HepG2 (cell line): ENCODE measurements around the gene TRIP4.

Source experiments
- ATF6 ChIP-seq: sonication (generic); formaldehyde crosslinking; conservative IDR thresholded peaks from 2 replicates; pipeline ENCODE4 v1.4.0; 2020; ENCODE audit warnings: missing genetic modification reagents
- JUN ChIP-seq: sonication (generic); formaldehyde crosslinking; IDR thresholded peaks from 2 replicates; pipeline ENCODE4 v1.4.0; 2020; ENCODE audit warnings: mild to moderate bottlenecking, missing genetic modification reagents
- NAIF1 ChIP-seq: sonication (generic); formaldehyde crosslinking; IDR thresholded peaks from 2 replicates; pipeline ENCODE4 v1.5.0; 2020; ENCODE audit warnings: mild to moderate bottlenecking, missing genetic modification reagents, borderline replicate concordance
- POLR2A ChIP-seq, 2 experiments: IDR thresholded peaks; 2 replicates each; pipeline ENCODE4 v1.6.1; 2011; ENCODE audit warnings: low read depth in 2 of 2, low read length in 2 of 2, mild to moderate bottlenecking in 1 of 2, moderate library complexity in 1 of 2; ENCODE audit not compliant: insufficient read depth in 1 of 2
- POLR2AphosphoS5 ChIP-seq: IDR thresholded peaks from 2 replicates; pipeline ENCODE4 v1.6.1; 2012; ENCODE audit warnings: low read depth, low read length
- RAD21 ChIP-seq: fragments of 450-650 bp; formaldehyde crosslinking; IDR thresholded peaks from 2 replicates; pipeline ENCODE4 v1.5.0; 2020; ENCODE audit warnings: mild to moderate bottlenecking
- SRSF1 ChIP-seq: fragments of 200-400 bp; formaldehyde crosslinking; optimal IDR thresholded peaks from 2 replicates; pipeline ENCODE3; 2017; ENCODE audit warnings: mild to moderate bottlenecking, low read depth, low read length, moderate library complexity
- ZBTB20 ChIP-seq: sonication (generic); formaldehyde crosslinking; IDR thresholded peaks from 2 replicates; pipeline ENCODE4 v1.8.1; 2023; ENCODE audit warnings: missing genetic modification reagents, low read depth, mild to moderate bottlenecking, borderline replicate concordance
- ZNF3 ChIP-seq: IDR thresholded peaks from 2 replicates; pipeline ENCODE4 v1.7.0; 2017; ENCODE audit warnings: inconsistent platforms
- ZNF598 ChIP-seq: sonication (generic); formaldehyde crosslinking; IDR thresholded peaks from 2 replicates; pipeline ENCODE4 v1.5.1; 2020; ENCODE audit warnings: mild to moderate bottlenecking, missing genetic modification reagents, borderline replicate concordance

GRCh38 chr15:64441852-64442251 is 54.2 kb downstream of the TRIP4 start:
- TF ChIP-seq ZBTB20 (no peak), RAD21 (CRISPR knock-in tag) (no peak), ZNF3 (CRISPR knock-in tag) (no peak), POLR2AphosphoS5 (no peak), NAIF1 (CRISPR knock-in tag) (no peak), ZNF598 (no peak), SRSF1 (no peak), ATF6 (CRISPR knock-in tag) (no peak), POLR2A (IDR thresholded peaks at IDR 0.05; ENCODE audit: insufficient read depth in 1 of 2, low read depth in 2 of 2, low read length in 2 of 2) (no peak), JUN (CRISPR knock-in tag) (no peak)
